K562 (cell line): ENCODE data around the gene SNRPA. TPM values are rescaled to one million over a fixed set of nuclear protein-coding genes. Genes with fewer than 3 reads are reported as not detected.
A peak's percentile ranks its signal among the peaks of the same experiment; 100 is the strongest.

ENCODE experiments used
- E2F1 ChIP-seq: sonication (generic); formaldehyde crosslinking; IDR thresholded peaks from 2 replicates; pipeline ENCODE4 v1.8.1; 2023; ENCODE audit warnings: mild to moderate bottlenecking, missing genetic modification reagents, moderate library complexity
- EP300 ChIP-seq: IDR thresholded peaks from 2 replicates; pipeline ENCODE4 v1.6.1; 2012; ENCODE audit warnings: low read length, improper control_type of control experiment
- HOXB6 ChIP-seq: fragments of 250-450 bp; sonication (Bioruptor Pico); IDR thresholded peaks from 2 replicates; pipeline ENCODE4 v1.5.1; 2022; ENCODE audit warnings: mild to moderate bottlenecking, borderline replicate concordance
- MLX ChIP-seq, 2 experiments: fragments of 450-650 bp in 1 of 2; sonication (generic) in 1 of 2; formaldehyde crosslinking; conservative IDR thresholded peaks; 2 replicates each; pipeline versions ENCODE4 v1.4.0 to v1.8.1; 2020 to 2022; ENCODE audit warnings: mild to moderate bottlenecking in 1 of 2, missing genetic modification reagents in 1 of 2
- TCF15 ChIP-seq: fragments of 250-450 bp; sonication (Bioruptor Pico); IDR thresholded peaks from 2 replicates; pipeline ENCODE4 v1.8.0; 2022; ENCODE audit warnings: moderate library complexity, mild to moderate bottlenecking, inconsistent platforms
- ZBTB17 ChIP-seq: fragments of 450-650 bp; formaldehyde crosslinking; IDR thresholded peaks from 2 replicates; pipeline ENCODE4 v1.4.0; 2020; ENCODE audit warnings: mild to moderate bottlenecking
- polyA plus RNA-seq, 8 experiments: library from polyadenylated mRNA; depleted of rRNA in 4 of 8; stranded (reverse) in 5 of 8; unstranded in 3 of 8; fragments of >200 nt; fragmentation: Nextera tagmentation in 2 of 8; fragmentation: Illumina TruSeq in 1 of 8; extraction: Ambion mirVana in 2 of 8; extraction: Trizol in 1 of 8; gene quantifications; 2 replicates each; pipeline versions ENCODE4 v1.2.1 to v1.2.3, GENCODE V29; 2011 to 2014; ENCODE audit warnings: inconsistent platforms in 1 of 8, missing spikeins in 1 of 8
- total RNA-seq, 7 experiments: library from RNA; depleted of rRNA in 6 of 7; stranded (reverse); fragments of >200 nt in 6 of 7; fragmentation: Illumina TruSeq in 2 of 7; extraction: Trizol in 2 of 7; gene quantifications; 2 replicates each; pipeline versions ENCODE4 v1.2.1 to v1.2.3, GENCODE V29; 2011 to 2021; ENCODE audit warnings: low replicate concordance in 1 of 7
- TF ChIP-seq, protein P1 (sequence below): fragments of 200-800 bp; sonication (Bioruptor generic); IDR thresholded peaks from 2 replicates; pipeline ENCODE4 v1.6.1; 2016; ENCODE audit warnings: missing genetic modification characterization, missing compliant biosample characterization

Gene SNRPA
- total and polyA plus RNA-seq, 9 of the 15 experiments (the other 6 are each of a cell fraction or from before 2014, with no cell fraction given) = 16.3 to 311 (median 193) TPM

DNA sequence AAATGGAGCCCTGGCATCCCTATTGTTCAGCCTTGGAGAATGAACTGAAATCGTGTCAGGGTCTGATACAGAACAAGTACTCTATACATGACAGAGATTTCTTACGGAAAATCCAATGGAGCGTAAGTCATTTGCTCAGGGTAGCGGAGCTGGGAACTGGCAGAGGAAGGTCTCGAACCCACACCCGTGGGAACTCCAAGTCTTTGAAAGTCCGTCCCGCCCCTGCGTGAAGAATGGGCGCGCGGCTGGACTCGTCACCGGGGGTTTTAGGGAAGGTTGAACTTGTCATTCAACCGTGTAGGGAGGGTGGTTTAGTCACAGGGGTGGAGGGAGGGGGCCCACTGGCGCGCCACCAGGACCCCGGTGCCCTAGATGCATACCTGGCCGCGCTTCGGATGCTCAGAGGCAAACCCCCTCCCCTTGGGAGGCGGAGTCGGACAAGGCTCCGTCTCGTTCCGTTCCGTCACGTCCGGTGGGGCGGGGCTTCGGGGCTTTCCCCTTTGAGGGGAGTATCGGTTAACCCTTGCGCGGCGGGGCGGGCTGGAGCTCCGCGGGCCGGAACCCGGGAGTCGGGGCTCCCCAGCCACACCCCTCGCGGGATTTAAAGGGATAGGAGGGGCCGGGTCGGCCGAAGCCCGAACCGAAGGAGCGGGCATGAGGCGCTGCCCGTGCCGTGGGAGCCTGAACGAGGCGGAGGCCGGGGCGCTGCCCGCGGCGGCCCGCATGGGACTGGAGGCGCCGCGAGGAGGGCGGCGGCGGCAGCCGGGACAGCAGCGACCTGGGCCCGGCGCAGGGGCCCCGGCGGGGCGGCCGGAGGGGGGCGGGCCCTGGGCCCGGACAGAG, 34.3 kb upstream of the SNRPA start, which contains the start of the genes COQ8B and ITPKC (continued):
- TF ChIP-seq TCF15 = no peak
- no peak for TF ChIP-seq ZBTB17 (CRISPR knock-in tag)
- no peak for TF ChIP-seq HOXB6
- TF ChIP-seq E2F1 = 0 out of 2 replicates have a peak, but pooled peaks have one; percentile 55
- no peak for TF ChIP-seq MLX (CRISPR knock-in tag; conservative IDR thresholded peaks at IDR 0.05)
- TF ChIP-seq EP300 = no peak
- TF ChIP-seq, protein P1, sequence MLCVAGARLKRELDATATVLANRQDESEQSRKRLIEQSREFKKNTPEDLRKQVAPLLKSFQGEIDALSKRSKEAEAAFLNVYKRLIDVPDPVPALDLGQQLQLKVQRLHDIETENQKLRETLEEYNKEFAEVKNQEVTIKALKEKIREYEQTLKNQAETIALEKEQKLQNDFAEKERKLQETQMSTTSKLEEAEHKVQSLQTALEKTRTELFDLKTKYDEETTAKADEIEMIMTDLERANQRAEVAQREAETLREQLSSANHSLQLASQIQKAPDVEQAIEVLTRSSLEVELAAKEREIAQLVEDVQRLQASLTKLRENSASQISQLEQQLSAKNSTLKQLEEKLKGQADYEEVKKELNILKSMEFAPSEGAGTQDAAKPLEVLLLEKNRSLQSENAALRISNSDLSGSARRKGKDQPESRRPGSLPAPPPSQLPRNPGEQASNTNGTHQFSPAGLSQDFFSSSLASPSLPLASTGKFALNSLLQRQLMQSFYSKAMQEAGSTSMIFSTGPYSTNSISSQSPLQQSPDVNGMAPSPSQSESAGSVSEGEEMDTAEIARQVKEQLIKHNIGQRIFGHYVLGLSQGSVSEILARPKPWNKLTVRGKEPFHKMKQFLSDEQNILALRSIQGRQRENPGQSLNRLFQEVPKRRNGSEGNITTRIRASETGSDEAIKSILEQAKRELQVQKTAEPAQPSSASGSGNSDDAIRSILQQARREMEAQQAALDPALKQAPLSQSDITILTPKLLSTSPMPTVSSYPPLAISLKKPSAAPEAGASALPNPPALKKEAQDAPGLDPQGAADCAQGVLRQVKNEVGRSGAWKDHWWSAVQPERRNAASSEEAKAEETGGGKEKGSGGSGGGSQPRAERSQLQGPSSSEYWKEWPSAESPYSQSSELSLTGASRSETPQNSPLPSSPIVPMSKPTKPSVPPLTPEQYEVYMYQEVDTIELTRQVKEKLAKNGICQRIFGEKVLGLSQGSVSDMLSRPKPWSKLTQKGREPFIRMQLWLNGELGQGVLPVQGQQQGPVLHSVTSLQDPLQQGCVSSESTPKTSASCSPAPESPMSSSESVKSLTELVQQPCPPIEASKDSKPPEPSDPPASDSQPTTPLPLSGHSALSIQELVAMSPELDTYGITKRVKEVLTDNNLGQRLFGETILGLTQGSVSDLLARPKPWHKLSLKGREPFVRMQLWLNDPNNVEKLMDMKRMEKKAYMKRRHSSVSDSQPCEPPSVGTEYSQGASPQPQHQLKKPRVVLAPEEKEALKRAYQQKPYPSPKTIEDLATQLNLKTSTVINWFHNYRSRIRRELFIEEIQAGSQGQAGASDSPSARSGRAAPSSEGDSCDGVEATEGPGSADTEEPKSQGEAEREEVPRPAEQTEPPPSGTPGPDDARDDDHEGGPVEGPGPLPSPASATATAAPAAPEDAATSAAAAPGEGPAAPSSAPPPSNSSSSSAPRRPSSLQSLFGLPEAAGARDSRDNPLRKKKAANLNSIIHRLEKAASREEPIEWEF (CRISPR knock-in tag) = peak; percentile 76; the same call in 1 of the 2 replicates
